Uterus (tissue), 2 donors: ENCODE measurements around the gene MAP3K4.

ENCODE experiments used
- POLR2A ChIP-seq, 2 donors: fragments of 450-650 bp; IDR thresholded peaks; one replicate each; pipeline ENCODE4 v1.6.1; 2016; ENCODE audit warnings: antibody characterized with exemption in 2 of 2, mild to moderate bottlenecking in 1 of 2, moderate library complexity in 1 of 2
- TF ChIP-seq, protein P1 (sequence below), 4 experiments: fragments of 200-600 bp in 2 of 4; fragments of 450-650 bp in 2 of 4; sonication (generic) in 2 of 4; IDR thresholded peaks; one replicate each; pipeline ENCODE4 v1.5.1; 2016 to 2019; ENCODE audit warnings: antibody characterized with exemption in 4 of 4, mild to moderate bottlenecking in 2 of 4, moderate library complexity in 1 of 4

DNA sequence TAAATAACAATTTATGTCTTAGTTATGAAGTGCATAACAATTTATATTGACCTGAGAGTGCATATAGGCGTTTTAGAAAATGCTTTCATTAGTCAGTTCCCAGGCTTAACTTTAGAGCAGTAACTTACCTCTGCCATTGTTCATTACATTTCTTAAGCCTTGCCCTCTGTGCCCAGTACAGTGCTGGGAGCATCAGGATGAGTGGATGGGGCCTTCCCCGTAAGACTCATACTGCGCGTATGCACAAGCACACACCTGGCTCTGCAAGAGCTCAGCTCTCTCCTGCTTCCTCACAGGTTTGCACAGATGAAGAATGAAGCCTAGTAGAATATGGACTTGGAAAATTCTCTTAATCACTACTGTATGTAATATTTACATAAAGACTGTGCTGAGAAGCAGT, 125.0 kb downstream of the MAP3K4 start:
- TF ChIP-seq, protein P1, sequence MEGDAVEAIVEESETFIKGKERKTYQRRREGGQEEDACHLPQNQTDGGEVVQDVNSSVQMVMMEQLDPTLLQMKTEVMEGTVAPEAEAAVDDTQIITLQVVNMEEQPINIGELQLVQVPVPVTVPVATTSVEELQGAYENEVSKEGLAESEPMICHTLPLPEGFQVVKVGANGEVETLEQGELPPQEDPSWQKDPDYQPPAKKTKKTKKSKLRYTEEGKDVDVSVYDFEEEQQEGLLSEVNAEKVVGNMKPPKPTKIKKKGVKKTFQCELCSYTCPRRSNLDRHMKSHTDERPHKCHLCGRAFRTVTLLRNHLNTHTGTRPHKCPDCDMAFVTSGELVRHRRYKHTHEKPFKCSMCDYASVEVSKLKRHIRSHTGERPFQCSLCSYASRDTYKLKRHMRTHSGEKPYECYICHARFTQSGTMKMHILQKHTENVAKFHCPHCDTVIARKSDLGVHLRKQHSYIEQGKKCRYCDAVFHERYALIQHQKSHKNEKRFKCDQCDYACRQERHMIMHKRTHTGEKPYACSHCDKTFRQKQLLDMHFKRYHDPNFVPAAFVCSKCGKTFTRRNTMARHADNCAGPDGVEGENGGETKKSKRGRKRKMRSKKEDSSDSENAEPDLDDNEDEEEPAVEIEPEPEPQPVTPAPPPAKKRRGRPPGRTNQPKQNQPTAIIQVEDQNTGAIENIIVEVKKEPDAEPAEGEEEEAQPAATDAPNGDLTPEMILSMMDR (IDR thresholded peaks at IDR 0.05): no peak
- TF ChIP-seq POLR2A (IDR thresholded peaks at IDR 0.05): no peak
